Measurements from ENCODE around the gene SLC25A6.
"Not testable (repeated sequence)": the region's sequence is repeated elsewhere in the genome, so short reads cannot be mapped to it uniquely, and the experiment has no call there.

The SLC25A6 gene
- 170 to 293 (median 195) reads per million in 4 experiments for total RNA-seq

- no peak for DNase-seq
These were observed at the start of gene SLC25A6 for GRCh38 chrX:1391707-1392375. SLC25A6 (minus strand) TSS chrX:1392113; CDS start chrX:1392009, 104 bp downstream.

DNA sequence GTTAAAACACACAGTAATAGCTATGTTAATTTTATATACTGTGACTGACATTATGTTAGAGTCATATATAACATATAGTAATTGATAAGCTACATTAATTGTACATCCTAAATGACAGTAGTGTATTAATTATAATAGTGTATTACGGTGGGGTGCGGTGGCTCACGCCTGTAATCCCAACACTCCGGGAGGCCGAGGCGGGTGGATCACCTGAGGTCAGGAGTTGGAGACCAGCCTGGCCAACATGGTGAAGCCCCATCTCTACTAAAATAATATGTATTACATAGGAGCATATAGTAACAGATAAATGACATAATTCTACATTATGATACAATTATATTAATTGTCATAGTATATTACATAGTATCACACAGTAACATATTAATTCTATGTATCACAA lies 48.6 kb upstream of the SLC25A6 start:
- no peak for DNase-seq

DNA sequence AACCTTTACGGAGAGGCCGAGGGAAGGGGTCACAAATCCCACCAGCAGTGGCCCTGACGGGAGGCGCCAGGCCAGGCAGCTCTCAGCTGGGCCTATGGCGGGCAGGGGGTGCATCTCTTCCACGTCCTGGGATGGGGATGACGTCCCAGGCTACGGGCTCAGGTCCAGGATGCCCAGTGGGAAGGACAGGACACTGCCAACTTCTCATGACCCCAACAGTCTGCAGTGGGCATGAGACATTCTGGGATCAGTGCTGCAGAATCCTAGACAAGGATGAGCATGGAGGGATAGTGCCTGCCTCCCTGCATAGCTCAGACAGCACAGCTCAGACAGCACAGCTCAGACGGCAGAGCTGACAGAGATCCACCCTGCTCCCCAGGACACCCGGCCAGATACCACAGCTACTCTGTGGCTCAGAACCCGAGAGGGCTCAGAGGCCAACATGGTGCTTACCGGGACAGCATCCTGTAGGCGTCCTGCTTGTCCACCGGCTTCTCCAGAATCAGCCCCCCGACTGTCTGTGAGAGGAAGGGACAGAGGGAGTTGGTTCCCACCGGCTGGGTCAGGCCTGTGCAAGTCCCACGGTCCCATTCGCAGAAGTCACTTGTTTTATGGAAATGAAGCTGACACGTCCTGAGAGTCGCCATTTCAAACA lies 43.5 kb upstream of the SLC25A6 start:
- DNase-seq: no peak

DNA sequence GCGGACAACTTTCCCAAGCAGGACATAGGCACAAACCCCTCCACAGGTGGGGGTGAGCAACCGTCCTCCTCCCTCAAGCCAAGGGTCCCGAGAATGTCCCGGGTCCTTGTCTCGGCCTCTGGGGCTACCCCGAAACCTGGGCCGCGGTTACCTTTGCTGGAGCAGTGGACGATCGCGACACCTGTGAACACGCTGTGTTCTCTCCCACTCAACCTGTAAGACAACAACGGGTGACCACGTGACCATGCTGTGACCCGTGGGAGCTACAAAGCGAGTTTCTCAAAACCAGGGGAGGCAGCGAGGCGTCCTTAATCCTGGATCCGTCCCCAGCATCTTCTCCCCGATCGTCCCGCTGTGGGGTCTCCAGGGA lies 42.9 kb upstream of the SLC25A6 start:
- DNase-seq: no peak

- DNase-seq: no peak
These were observed 41.9 kb upstream of the SLC25A6 start for GRCh38 chrX:1433646-1434357.

DNA sequence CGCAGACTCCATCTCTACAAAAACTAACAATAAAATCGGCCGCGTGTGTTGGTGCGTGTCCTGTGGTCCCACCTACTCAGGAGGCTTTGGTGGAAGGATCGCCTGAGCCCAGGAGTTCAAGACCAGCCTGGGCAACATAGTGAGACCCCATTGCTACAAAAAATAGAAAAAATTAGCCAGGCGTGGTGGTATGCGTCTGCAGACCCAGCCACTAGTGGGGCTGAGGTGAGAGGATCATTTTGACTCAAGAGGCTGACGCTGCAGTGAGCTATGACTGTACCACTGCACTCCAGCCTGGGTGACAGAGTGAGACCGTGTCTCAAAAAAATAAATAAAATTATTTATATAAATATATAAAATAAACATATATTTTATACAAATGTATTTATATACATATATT lies 38.5 kb upstream of the SLC25A6 start:
- DNase-seq: no peak

DNA sequence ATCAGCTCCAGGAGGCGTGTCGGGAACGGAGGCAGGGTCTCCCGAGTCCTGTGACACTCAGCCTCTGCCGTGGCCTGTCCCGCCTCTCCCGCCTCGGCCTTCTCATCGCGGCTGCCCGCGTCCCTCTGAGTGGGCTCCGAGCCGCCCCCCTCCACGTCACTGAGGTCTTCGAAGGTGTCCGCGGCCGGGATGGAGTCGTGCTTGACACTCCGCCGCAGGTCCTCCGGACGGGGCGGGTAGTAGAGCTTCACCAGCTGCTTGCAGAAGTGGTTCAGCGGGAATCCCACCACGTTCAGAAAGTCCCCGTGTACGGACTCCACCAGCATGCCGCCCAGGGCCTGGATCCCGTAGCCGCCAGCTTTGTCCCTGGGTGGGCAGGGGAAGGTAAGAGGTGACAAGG lies 35.8 kb upstream of the SLC25A6 start:
- no peak for DNase-seq

GRCh38 chrX:1426321-1426720 lies 34.4 kb upstream of the SLC25A6 start:
- not testable (repeated sequence) for DNase-seq

DNA sequence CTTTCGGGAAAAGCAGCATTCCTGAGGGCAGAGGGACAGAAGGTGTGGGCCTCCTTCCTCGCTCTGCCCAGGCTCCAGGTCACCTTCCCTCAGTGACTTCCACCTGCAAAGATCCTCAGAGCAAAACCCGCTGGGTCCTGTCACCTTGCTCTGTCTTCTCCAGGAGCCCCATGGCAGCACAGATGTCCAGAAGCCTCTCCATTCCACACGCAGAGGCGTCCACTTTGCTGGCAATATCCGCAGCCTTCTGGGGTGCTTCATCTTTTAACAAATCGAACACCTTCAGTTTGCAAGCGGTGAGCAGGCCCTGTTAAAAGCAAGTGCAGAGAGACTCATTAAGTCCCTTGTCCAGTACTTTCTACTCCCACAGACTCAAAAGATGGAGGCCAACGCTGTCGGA lies 33.5 kb upstream of the SLC25A6 start:
- no peak for DNase-seq

DNA sequence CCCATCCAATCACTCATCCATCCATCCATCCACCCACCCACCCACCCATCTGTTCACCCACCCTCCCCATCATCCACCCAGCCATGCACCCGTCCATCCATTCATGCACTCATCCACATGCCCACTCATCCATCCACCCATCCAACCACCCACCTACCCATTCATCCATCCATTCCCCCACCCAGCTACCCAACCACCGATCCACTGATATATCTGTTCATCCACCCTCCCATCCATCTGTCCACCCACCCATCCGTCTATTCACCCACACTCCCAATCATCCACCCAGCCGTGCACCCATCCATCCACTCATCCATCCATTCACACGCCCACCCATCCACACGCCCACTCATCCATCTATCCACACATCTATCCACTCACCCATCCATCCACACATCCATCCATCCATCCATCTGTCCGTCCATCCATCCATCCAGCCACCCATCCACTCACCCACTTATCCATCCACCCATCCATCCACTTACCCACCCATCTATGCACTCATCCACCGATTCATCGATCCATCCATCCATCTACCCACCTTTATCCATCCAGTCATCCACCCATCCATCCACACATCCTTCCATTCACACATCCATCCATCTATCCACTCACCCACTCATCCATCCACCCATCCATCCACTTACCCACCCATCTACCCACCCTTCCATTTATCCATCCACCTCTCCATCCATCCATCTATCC lies 32.4 kb upstream of the SLC25A6 start:
- no peak for DNase-seq

DNA sequence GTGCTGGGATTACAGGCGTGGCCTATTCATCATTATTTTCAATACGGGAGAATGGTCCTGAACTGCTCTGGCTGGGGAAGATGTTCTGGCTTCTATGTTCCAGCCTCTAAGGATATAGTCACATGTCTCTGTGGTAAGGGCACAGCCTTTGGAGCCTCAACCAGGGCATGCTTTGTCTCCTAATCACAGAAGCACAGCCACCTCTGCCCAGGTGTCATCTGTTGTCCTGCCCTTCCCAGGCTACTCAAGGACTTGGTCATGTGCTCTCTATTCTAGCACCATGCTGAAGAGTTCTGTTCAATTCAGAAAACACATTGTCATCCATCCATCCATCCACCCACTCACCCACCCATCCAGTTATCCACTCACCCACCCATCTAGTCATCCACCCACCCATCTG lies 31.3 kb upstream of the SLC25A6 start:
- no peak for DNase-seq

DNA sequence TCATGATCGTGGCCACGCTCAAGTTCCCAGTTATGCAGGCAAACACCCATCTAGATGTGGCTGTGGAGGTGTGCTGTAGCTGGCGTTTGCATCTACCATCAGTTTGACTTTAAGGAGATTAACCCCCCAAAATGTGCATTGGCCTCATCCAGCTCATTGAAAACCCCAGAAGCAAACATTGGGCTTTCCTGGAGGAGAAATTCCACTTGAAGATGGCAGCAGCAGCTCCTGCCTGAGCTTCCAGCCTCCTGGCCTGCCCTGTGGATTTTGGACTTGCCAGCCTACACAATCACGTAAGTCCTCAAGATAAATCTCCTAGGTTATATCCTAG lies 30.2 kb upstream of the SLC25A6 start:
- no peak for DNase-seq

DNA sequence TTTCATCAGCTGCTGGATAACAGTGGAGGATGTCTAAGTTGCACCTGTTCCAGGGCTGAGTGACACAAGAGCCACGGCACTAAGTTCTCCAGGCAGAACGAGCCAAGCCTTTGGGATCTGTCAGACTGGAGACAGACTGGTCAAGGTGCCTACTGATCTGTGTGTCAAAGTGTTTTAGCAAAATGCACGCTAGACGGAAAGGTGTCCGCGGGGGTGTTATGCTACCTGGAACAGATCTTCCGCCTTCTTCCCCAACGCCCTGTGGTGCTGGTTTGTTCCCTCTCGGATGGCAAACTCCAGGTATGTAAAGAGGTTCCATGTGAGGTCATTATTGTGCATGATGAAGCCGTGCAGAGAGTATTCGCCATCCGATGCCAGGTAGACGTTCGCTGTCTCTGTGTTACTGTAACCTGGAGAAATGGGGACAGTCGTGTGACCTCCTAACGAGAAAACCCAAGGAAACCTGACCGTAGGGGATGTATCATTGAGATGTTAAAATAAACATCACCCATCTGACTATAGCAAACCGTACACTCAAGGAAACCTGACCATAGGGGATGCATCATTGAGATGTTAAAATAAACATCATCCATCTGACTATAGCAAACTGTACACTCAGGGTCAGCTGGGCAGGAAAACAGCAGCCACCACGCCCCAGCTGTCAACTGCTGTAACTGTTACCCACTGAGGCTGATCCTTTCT lies 29.7 kb upstream of the SLC25A6 start:
- DNase-seq: no peak

- DNase-seq: no peak
These were observed 28.5 kb upstream of the SLC25A6 start for GRCh38 chrX:1420371-1420770.

DNA sequence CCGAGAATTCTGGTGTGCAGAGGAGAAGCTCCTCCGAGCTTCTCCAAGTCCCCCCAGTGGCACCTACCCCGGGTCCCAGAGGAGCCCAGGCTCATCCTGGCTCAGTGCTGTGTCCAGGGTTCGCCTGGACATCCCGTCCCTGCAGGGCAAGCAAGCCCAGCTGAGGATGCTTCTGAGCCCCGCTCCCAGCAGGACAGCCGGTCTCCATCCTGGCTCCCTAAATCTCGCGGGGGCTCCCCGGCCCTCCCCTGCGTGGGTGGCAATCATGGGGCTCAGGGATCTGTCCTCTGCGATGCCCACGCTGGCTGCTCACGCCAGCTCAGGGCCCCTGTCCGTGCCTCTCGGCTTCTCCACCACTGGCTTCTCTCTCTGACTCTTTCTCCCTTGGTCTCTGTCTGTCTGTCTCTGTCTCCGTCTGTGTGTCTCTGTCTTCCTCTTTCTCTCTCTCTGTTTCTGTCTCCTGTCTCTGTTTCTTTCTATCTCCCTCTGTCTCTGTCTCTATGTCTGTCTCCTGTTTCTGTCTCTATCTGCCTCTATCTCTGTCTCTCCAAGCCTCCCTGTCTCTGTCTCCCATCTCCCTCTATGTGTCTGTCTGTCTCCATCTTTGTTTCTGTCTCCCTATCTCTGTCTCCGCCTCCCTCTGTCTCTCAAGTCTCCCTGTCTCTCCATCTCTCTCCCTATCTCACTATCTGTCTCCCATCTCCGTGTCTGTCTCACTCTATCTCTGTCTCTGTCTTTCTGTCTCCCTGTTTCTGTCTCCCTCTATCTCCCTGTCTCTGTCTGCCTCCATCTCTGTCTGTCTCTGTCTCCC lies 27.8 kb upstream of the SLC25A6 start:
- DNase-seq: no peak

- no peak for DNase-seq
These were observed 27.1 kb upstream of the SLC25A6 start for GRCh38 chrX:1418901-1419544.

- DNase-seq: no peak
These were observed 26.2 kb upstream of the SLC25A6 start for GRCh38 chrX:1417921-1418771.

GRCh38 chrX:1416965-1417760 lies 25.2 kb upstream of the SLC25A6 start:
- no peak for DNase-seq

DNA sequence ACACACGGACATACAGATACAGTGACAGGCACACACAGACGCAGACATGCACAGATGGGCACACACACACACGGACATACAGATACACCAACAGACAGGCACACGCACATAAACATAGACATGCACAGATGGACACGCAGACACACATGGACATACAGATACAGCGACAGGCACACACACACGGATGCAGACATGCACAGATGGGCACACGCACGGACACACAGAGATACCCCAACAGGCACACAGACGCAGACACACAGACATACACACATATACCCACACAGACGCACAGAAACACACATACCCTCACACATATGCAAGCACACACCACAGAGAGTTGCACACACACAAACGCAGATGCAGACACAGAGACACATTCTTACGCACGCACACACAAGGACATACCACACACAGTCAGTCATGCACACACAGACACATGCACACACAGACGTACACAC lies 24.4 kb upstream of the SLC25A6 start:
- no peak for DNase-seq

Measured in effector CD8-positive, alpha-beta T cell (primary cell).